Endodermal cell (in vitro differentiated cells): ENCODE measurements around the gene ARSA. TPM values are rescaled to one million over a fixed set of nuclear protein-coding genes. Genes with fewer than 3 reads are reported as not detected.

Experiments used
- DNase-seq: peaks from one replicate; pipeline ENCODE4 v3.0.0-alpha.2; 2017
- H3K27ac ChIP-seq: 2 replicates; pipeline ENCODE4 v1.5.1; 2013; ENCODE audit warnings: mild to moderate bottlenecking, low read depth, low read length, moderate library complexity
- H3K27me3 ChIP-seq: 2 replicates; pipeline ENCODE4 v1.6.1; 2013; ENCODE audit warnings: mild to moderate bottlenecking, low read length, moderate library complexity; ENCODE audit not compliant: insufficient read depth, control insufficient read depth, poor library complexity, severe bottlenecking
- H3K36me3 ChIP-seq: 2 replicates; pipeline ENCODE4 v1.7.0; 2013; ENCODE audit warnings: mild to moderate bottlenecking, low read length, moderate library complexity; ENCODE audit not compliant: control insufficient read depth, insufficient read depth
- H3K4me1 ChIP-seq: one replicate; pipeline ENCODE4 v1.7.0; 2013; ENCODE audit warnings: low read length; ENCODE audit not compliant: control insufficient read depth, insufficient read depth
- H3K4me3 ChIP-seq: 2 replicates; pipeline ENCODE4 v1.5.1; 2013; ENCODE audit warnings: mild to moderate bottlenecking, low read length, moderate library complexity
- H3K9ac ChIP-seq: 2 replicates; pipeline ENCODE4 v1.6.1; 2013; ENCODE audit warnings: mild to moderate bottlenecking, low read length, moderate library complexity; ENCODE audit not compliant: poor library complexity, severe bottlenecking; ENCODE audit errors: extremely low read depth
- H3K9me3 ChIP-seq: 2 replicates; pipeline ENCODE4 v1.6.1; 2013; ENCODE audit warnings: mild to moderate bottlenecking, low read length, moderate library complexity; ENCODE audit not compliant: control insufficient read depth
- H3K27ac Mint-ChIP-seq: 2 replicates; pipeline ENCODE4 v1.8.0; 2020; ENCODE audit warnings: mixed read lengths
- H3K27me3 Mint-ChIP-seq: 2 replicates; pipeline ENCODE4 v1.8.0; 2021; ENCODE audit warnings: mild to moderate bottlenecking, mixed read lengths; ENCODE audit not compliant: insufficient read depth
- H3K36me3 Mint-ChIP-seq: 2 replicates; pipeline ENCODE4 v1.8.0; 2020; ENCODE audit warnings: low read depth, mixed read lengths
- H3K4me1 Mint-ChIP-seq: 2 replicates; pipeline ENCODE4 v1.8.0; 2020; ENCODE audit warnings: mixed read lengths
- H3K4me3 Mint-ChIP-seq: 2 replicates; pipeline ENCODE4 v1.8.0; 2020; ENCODE audit warnings: mild to moderate bottlenecking, moderate library complexity, mixed read lengths
- H3K9me3 Mint-ChIP-seq: 2 replicates; pipeline ENCODE4 v1.8.0; 2020; ENCODE audit warnings: mild to moderate bottlenecking, mixed read lengths
- WGBS, 2 experiments: methylation state at CpG; one replicate each; pipeline versions ENCODE4 v1.1.5 to v1.1.7; 2013; ENCODE audit warnings: missing lambda C conversion rate in 2 of 2, mixed read lengths in 1 of 2; ENCODE audit not compliant: insufficient coverage in 1 of 2, insufficient read length in 1 of 2; 5-methylcytosine and 5-hydroxymethylcytosine counted together
- total RNA-seq, 2 donors: library from RNA; stranded (reverse); fragmentation: NEBNext Ultra II Directional in 1 of 2; extraction: Animal tissue kit (Norgen Biotek cat#: 25700) in 1 of 2; gene quantifications; 2 replicates in 1 of 2; 3 replicates in 1 of 2; pipeline ENCODE4 v1.2.1, GENCODE V29; 2021
- TF ChIP-seq, protein P1 (sequence below): fragments of 200-600 bp; sonication (generic); conservative IDR thresholded peaks from 2 replicates; pipeline ENCODE4 v1.5.0; 2021; ENCODE audit warnings: antibody characterized with exemption, mild to moderate bottlenecking

Gene ARSA
- total RNA-seq, 2 donors from 2014 or later, result 28.6 to 30.6 TPM

DNA sequence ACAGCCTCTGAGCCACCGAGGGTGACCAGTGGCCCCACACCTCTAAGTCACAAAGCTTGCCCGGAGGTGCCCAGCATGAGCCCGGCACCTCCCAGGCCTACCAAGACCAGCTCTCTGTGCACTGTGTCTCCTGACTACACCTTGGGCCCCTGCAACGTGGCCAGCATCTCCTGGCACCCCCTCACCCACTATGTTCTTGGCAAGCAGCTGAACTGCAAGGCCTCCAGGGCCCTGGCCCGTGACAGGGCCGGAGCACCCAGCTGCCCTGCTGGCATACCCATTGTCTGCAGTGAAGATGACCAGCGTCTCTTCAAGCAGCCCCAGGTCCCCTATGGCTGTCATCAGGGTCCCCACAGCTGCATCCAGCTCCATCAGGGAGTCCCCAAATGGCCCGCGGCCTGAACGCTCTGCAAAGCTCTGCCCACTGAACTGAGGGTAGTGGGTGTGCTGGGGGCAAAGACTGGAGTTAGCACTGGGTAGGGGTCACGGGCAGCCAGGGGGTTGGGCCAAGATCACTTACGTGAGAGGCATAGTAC lies 1.6 kb downstream of the ARSA start:
- 91 to 98% methylated on average over 8 to 12 of the region's 12 CpGs for WGBS, 2 experiments
- no peaks in the 10 kb centered on the region for H3K36me3 Mint-ChIP-seq

DNA sequence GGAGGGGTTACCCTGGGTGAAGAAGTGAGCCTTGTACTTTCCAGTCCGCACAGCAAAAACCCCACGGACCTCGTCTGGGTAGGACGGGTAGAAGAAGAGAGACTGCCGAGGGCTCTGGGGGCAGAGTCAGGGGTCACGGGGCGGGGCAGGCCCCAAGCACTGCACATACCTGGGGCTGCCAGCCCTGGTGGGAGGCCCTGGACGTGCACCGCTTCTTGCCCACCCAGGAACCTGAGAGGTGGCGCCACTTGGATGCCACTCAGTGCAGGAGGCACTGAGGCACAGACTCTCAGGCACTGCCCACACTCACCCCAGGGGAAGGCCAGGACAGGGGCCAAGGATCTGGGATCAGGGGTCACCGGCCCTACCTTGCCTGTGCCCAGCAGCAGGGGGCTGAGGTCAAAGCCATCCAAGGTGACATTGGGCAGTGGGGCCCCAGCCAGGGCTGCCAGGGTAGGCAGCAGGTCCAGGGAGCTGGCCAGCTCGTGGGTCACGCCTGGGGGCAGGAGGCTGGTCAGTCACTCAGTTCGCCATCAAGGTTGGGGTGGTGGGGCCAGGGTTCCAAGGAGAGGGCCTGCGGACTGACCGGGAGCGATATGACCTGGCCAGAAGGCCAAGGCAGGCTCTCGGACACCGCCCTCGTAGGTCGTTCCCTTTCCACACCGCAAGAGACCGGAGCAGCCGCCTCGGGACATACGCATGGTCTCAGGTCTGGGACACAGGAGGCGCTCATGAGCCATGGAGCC lies 2.2 kb downstream of the ARSA start:
- Mint-ChIP-seq H3K36me3 (no peaks in the 10 kb centered on the region), H3K9me3 (no peaks in the 10 kb centered on the region), H3K27me3 (peaks cover 26% of the 10 kb centered on the region), H3K4me3 (no peak overlapping the region), H3K4me1 (peaks cover 13% of the 10 kb centered on the region), H3K27ac (no peak overlapping the region)
- DNase-seq, result peak; percentile 83
- Histone ChIP-seq H3K36me3 (no peaks in the 10 kb centered on the region), H3K9ac (no peak overlapping the region), H3K9me3 (no peaks in the 10 kb centered on the region), H3K4me1 (peaks cover 4% of the 10 kb centered on the region), H3K27ac (no peak overlapping the region), H3K27me3 (peaks cover 14% of the 10 kb centered on the region), H3K4me3 (no peak overlapping the region)
- WGBS, 2 experiments, result 92 to 95% methylated on average over 14 to 27 of the region's 27 CpGs
- TF ChIP-seq, protein P1, sequence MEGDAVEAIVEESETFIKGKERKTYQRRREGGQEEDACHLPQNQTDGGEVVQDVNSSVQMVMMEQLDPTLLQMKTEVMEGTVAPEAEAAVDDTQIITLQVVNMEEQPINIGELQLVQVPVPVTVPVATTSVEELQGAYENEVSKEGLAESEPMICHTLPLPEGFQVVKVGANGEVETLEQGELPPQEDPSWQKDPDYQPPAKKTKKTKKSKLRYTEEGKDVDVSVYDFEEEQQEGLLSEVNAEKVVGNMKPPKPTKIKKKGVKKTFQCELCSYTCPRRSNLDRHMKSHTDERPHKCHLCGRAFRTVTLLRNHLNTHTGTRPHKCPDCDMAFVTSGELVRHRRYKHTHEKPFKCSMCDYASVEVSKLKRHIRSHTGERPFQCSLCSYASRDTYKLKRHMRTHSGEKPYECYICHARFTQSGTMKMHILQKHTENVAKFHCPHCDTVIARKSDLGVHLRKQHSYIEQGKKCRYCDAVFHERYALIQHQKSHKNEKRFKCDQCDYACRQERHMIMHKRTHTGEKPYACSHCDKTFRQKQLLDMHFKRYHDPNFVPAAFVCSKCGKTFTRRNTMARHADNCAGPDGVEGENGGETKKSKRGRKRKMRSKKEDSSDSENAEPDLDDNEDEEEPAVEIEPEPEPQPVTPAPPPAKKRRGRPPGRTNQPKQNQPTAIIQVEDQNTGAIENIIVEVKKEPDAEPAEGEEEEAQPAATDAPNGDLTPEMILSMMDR, result peak; percentile 67

More for the DNA sequence above, 1.6 kb downstream of the ARSA start:
- H3K4me3 ChIP-seq, result no peak overlapping the region
- peaks cover 7% of the 10 kb centered on the region for H3K27me3 ChIP-seq
- DNase-seq, result no peak
- H3K4me1 ChIP-seq, result peaks cover 4% of the 10 kb centered on the region
- Mint-ChIP-seq H3K4me3 (peak overlapping the region; percentile 19), H3K27ac (no peak overlapping the region), H3K9me3 (no peaks in the 10 kb centered on the region), H3K4me1 (peaks cover 10% of the 10 kb centered on the region), H3K27me3 (peaks cover 20% of the 10 kb centered on the region)
- H3K36me3 ChIP-seq, result no peaks in the 10 kb centered on the region
- TF ChIP-seq, protein P1, result no peak
- no peak overlapping the region for H3K27ac ChIP-seq
- no peak overlapping the region for H3K9ac ChIP-seq
- no peaks in the 10 kb centered on the region for H3K9me3 ChIP-seq

DNA sequence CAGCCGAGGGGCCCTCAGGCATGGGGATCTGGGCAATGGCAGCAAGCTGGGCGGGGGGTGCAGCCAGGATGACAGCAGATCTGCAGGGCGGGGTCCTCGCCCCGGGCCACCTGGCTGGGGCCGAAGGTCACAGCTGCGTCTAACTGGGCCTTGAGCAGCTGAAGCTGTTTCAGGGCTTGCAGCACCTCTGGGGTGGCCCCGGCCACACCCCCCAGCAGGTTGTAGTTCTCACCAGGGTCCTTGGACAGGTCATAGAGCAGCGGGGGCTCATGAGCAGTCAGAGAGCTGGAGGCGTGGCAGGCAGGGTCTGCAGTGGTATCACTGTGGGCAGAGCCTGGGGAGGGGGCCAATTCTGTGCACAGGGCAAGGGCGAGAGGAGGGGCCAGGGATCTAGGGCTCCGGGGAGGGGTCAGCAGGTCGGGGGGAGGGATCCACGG lies 2.8 kb downstream of the ARSA start:
- Histone ChIP-seq H3K4me3 (no peak overlapping the region), H3K27ac (no peak overlapping the region), H3K36me3 (no peaks in the 10 kb centered on the region), H3K4me1 (peaks cover 4% of the 10 kb centered on the region), H3K9me3 (no peaks in the 10 kb centered on the region), H3K27me3 (peaks cover 16% of the 10 kb centered on the region), H3K9ac (no peak overlapping the region)
- Mint-ChIP-seq H3K27ac (no peak overlapping the region), H3K36me3 (no peaks in the 10 kb centered on the region), H3K9me3 (no peaks in the 10 kb centered on the region), H3K4me1 (peaks cover 13% of the 10 kb centered on the region), H3K4me3 (no peak overlapping the region), H3K27me3 (peaks cover 24% of the 10 kb centered on the region)
- WGBS, 2 experiments, result 95 to 96% methylated on average over 5 to 14 of the region's 14 CpGs
- TF ChIP-seq, protein P1, result no peak
- DNase-seq, result no peak
